HUES6 (cell line): ENCODE results near the gene TTC28.

Experiments
- H3K27ac ChIP-seq: 2 replicates; pipeline ENCODE4 v1.7.0; 2013; ENCODE audit warnings: low read depth, mild to moderate bottlenecking, low read length, inconsistent platforms
- H3K27me3 ChIP-seq: 2 replicates; pipeline ENCODE4 v1.6.1; 2013; ENCODE audit warnings: low read length; ENCODE audit not compliant: control insufficient read depth, insufficient read depth
- H3K36me3 ChIP-seq: 2 replicates; pipeline ENCODE4 v1.6.1; 2013; ENCODE audit warnings: low read length; ENCODE audit not compliant: control insufficient read depth, insufficient read depth
- H3K4me1 ChIP-seq: 2 replicates; pipeline ENCODE4 v1.6.1; 2013; ENCODE audit warnings: low read length; ENCODE audit not compliant: control insufficient read depth, insufficient read depth
- H3K4me3 ChIP-seq: 2 replicates; pipeline ENCODE4 v1.5.1; 2013; ENCODE audit warnings: low read depth, low read length
- H3K9ac ChIP-seq: one replicate; pipeline ENCODE4 v1.6.1; 2013; ENCODE audit warnings: mild to moderate bottlenecking, low read length
- H3K9me3 ChIP-seq: 2 replicates; pipeline ENCODE4 v1.6.1; 2013; ENCODE audit warnings: low read depth, low read length; ENCODE audit not compliant: control insufficient read depth, insufficient read depth

Gene TTC28

DNA sequence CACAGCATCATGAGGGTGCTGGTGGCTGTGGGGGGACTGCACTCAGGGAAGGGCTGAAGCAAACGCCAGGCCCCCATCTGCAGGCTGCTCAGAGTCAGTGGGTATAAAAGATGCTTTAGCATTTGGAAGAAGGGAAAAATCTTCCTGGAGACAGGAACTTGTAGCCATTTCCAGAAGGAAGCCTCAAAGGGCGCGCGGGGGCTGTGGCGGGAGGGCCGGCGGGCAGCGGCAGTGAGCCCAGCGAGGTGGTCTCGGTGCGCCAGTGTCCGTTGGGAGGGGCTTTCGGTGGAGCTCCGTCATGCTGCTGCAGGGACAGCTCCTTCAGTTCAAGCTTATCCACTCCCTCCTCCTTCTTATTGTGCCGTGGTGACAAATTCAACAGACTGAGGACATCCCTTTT, 697.5 kb downstream of the TTC28 start:
- Histone ChIP-seq H3K4me1 (peaks cover 15% of the 10 kb centered on the region), H3K27me3 (no peaks in the 10 kb centered on the region), H3K4me3 (no peak overlapping the region), H3K9me3 (no peaks in the 10 kb centered on the region), H3K36me3 (0 out of 2 replicates have a peak, but pooled peaks cover 4% of the 10 kb centered on the region), H3K27ac (no peak overlapping the region), H3K9ac (no peak overlapping the region)

DNA sequence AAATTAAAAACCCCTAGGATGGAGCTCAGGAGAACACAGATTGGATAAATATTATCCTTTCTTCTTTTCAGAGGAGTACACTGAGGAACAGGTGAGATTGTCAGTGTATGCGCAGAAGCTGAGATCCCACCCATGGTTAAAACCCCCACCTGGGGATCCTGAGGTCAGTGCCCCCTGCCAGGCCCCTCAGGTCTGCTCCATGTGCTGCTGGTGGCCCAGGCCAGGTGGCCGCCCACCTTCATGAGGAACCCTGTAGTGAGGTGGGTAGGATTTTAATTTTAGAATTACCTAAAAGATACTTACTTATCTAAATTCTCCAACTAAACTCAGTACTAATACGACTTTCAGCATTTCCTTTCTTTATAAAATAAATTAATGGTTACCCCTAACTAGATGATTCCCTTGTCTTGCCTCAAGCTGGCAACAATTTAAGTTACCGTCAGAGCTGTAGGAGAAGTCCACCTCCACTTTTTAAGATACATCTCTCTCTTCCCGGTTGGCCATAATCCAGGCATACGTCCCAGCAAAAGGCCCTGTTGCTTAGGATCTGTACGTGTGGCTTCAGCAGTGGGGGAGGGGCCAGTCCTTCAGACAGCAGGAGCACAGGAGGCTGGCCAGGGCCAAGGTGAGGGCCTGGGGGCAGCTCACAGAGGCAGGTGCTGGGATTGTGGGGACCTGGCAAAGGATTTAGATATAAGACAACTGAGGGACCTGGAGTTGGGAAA, 699.1 kb downstream of the TTC28 start:
- Histone ChIP-seq H3K9ac (no peak overlapping the region), H3K27ac (no peak overlapping the region), H3K36me3 (0 out of 2 replicates have a peak, but pooled peaks cover 4% of the 10 kb centered on the region), H3K4me3 (no peak overlapping the region), H3K27me3 (no peaks in the 10 kb centered on the region), H3K9me3 (no peaks in the 10 kb centered on the region), H3K4me1 (peaks cover 15% of the 10 kb centered on the region)

DNA sequence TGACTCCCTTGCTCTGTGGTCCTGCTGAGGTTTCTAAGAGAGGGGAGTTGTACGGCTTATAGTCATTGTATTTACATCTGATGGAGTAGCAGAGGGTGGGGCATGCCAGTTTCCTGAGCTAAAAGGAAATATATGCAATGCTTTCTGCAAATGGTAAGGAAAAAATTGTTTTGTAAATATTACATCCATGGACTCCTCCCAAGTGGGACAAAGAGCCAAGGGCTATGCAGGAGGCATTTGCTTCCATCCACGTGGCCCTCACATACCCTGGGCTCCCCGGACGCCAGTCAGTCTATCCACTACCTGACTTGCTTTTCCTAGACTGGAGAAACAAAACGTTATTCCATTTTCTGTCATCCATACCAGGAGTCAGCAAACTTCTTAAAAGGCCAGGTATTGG, 700.8 kb downstream of the TTC28 start:
- Histone ChIP-seq H3K9ac (no peak overlapping the region), H3K4me1 (peaks cover 18% of the 10 kb centered on the region), H3K4me3 (no peak overlapping the region), H3K9me3 (no peaks in the 10 kb centered on the region), H3K36me3 (no peaks in the 10 kb centered on the region), H3K27ac (no peak overlapping the region), H3K27me3 (no peaks in the 10 kb centered on the region)

DNA sequence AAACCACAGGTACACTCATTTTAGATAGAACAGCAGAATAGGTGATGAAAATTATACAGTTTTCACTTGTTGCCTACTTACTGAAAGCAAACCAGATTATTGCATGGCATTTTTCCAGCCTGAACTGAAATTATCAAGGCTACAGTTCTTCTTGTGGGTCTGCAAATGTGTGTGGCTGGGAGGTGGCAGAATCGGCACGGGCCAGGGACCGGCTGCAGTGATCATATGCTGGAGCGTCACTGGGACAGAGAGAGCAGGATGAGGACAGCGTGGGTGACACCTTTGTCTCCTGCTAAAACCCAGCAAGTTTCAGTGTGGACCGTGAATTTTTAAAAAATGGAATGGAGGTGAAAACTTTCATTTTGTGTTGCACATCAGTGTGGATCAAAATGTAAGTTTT, 701.3 kb downstream of the TTC28 start:
- H3K27ac ChIP-seq = no peak overlapping the region
- no peak overlapping the region for H3K4me3 ChIP-seq
- no peaks in the 10 kb centered on the region for H3K9me3 ChIP-seq
- H3K4me1 ChIP-seq = peaks cover 19% of the 10 kb centered on the region
- H3K9ac ChIP-seq = no peak overlapping the region
- H3K27me3 ChIP-seq = no peaks in the 10 kb centered on the region
- no peaks in the 10 kb centered on the region for H3K36me3 ChIP-seq

GRCh38 chr22:27976586-27976985, 703.1 kb downstream of the TTC28 start:
- H3K27me3 ChIP-seq = no peaks in the 10 kb centered on the region
- no peak overlapping the region for H3K9ac ChIP-seq
- peaks cover 22% of the 10 kb centered on the region for H3K4me1 ChIP-seq
- H3K9me3 ChIP-seq = no peaks in the 10 kb centered on the region; the same call in 1 of the 2 replicates
- no peak overlapping the region for H3K27ac ChIP-seq
- H3K4me3 ChIP-seq = no peak overlapping the region
- H3K36me3 ChIP-seq = no peaks in the 10 kb centered on the region

GRCh38 chr22:27975381-27976013, 704.1 kb downstream of the TTC28 start:
- no peaks in the 10 kb centered on the region; the same call in 1 of the 2 replicates for H3K9me3 ChIP-seq
- H3K27ac ChIP-seq = no peak overlapping the region
- H3K4me1 ChIP-seq = peaks cover 17% of the 10 kb centered on the region
- H3K4me3 ChIP-seq = no peak overlapping the region
- no peaks in the 10 kb centered on the region for H3K27me3 ChIP-seq
- H3K36me3 ChIP-seq = no peaks in the 10 kb centered on the region
- H3K9ac ChIP-seq = no peak overlapping the region

DNA sequence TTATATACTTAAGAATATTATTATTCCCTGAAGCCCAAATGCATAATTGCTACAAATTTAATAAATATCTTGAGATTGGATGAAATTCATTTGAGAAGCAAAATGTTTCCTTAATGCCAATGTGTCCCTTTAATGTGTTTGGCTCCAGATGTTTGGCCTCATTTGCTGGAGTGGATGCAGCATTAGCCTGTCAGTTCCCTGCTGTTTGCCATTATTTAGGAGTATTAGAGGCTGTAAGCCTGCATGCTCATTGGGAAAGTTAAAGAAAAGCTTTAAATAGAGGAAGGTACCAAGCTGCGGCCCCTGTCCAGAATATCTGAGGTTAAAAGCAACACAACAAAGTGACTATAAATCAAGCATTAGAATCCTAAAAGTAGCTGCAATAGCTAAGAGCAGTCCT, 705.8 kb downstream of the TTC28 start:
- no peak overlapping the region for H3K27ac ChIP-seq
- H3K9me3 ChIP-seq = no peaks in the 10 kb centered on the region; the same call in 1 of the 2 replicates
- H3K27me3 ChIP-seq = no peaks in the 10 kb centered on the region
- no peak overlapping the region for H3K9ac ChIP-seq
- peaks cover 7% of the 10 kb centered on the region for H3K4me1 ChIP-seq
- no peaks in the 10 kb centered on the region for H3K36me3 ChIP-seq
- H3K4me3 ChIP-seq = no peak overlapping the region

- H3K27me3 ChIP-seq = no peaks in the 10 kb centered on the region
- no peaks in the 10 kb centered on the region for H3K36me3 ChIP-seq
- no peak overlapping the region for H3K9ac ChIP-seq
- peaks cover 7% of the 10 kb centered on the region for H3K4me1 ChIP-seq
- H3K4me3 ChIP-seq = no peak overlapping the region
- H3K27ac ChIP-seq = no peak overlapping the region
- no peaks in the 10 kb centered on the region; the same call in 1 of the 2 replicates for H3K9me3 ChIP-seq
Observed at GRCh38 chr22:27972732-27973698, 706.6 kb downstream of the TTC28 start.

DNA sequence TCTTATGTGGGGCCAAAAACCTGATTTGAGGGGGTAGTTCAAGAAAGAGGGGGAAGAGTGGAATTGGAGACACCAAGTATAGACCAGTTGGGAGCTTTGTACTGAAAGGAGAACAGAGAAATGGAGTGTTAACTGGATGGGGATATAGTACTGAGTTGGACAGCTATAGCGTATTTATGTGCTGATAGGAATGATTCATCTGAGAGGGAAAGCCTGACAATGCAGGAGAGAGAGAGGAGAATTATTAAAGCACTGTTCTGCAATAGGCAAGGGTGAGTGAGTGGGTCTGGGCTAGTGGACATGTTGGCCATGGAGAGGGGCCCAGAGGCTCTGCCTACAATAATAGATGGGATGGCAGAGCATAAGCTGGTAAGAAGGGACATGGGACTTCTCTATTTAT, 707.7 kb downstream of the TTC28 start:
- H3K27me3 ChIP-seq = no peaks in the 10 kb centered on the region
- peaks cover 7% of the 10 kb centered on the region for H3K4me1 ChIP-seq
- no peaks in the 10 kb centered on the region for H3K36me3 ChIP-seq
- H3K4me3 ChIP-seq = no peak overlapping the region
- no peaks in the 10 kb centered on the region; the same call in 1 of the 2 replicates for H3K9me3 ChIP-seq
- no peak overlapping the region for H3K27ac ChIP-seq
- H3K9ac ChIP-seq = no peak overlapping the region

DNA sequence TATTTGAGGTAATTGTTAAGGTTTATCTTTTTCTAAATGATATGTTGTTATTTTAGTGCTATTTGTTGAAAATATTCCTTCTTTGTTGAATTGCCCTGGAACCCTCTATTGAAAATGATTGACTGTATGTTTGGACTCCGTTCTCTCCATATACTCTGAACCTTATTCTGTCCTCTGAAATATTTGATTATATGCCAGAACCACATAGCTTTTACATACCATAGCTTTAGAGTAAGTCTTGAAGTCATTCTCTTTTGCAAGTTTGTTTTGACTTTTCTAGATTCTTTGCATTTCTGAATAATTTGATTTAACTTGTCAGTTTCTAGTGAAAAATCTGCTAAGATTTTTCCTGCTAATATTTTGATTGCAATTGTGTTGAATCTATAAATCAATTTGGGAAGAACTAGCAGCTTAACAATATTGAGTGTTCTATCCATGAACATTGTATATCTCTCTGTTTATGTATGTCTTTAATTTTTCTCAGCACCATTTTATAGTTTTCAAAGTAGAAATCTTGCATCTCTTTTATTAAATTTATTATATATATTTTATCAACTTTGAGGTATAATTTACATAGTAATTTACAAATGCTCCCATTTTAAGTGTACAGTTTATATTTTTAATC, 708.9 kb downstream of the TTC28 start:
- Histone ChIP-seq H3K27ac (no peak overlapping the region), H3K4me3 (no peak overlapping the region), H3K4me1 (peaks cover 14% of the 10 kb centered on the region), H3K36me3 (no peaks in the 10 kb centered on the region), H3K9ac (no peak overlapping the region), H3K9me3 (no peaks in the 10 kb centered on the region; the same call in 1 of the 2 replicates), H3K27me3 (no peaks in the 10 kb centered on the region)
